AG09319 (cell line): ENCODE measurements around the gene LRRTM4.

Experiments used
- DNase-seq: peaks from one replicate; pipeline ENCODE4 v3.0.0-alpha.2; 2010; ENCODE audit warnings: low read depth; ENCODE audit errors: extremely low read depth
- CTCF ChIP-seq: IDR thresholded peaks from 2 replicates; pipeline ENCODE4 v1.5.1; 2011; ENCODE audit warnings: low read depth, mild to moderate bottlenecking, inconsistent platforms, low read length, moderate library complexity

LRRTM4 gene

DNA sequence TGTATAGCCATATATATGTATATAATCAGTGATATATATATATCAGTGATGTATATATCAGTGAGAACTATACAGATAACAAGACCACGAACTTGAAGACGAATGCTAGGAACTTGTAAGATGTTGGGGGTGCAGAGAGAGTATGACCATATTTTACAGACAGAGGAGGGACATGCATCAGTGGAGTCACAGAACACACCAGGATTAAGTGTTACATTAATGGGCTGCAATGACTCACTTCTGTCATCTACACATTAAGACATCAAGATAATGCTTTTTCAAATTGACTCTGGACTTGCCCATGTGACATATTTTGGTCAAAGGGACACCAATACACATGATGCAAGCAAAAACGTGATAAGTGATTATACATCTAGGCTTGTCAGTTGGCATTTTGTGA lies 501.0 kb downstream of the LRRTM4 start:
- TF ChIP-seq CTCF: no peak
- no peak for DNase-seq

DNA sequence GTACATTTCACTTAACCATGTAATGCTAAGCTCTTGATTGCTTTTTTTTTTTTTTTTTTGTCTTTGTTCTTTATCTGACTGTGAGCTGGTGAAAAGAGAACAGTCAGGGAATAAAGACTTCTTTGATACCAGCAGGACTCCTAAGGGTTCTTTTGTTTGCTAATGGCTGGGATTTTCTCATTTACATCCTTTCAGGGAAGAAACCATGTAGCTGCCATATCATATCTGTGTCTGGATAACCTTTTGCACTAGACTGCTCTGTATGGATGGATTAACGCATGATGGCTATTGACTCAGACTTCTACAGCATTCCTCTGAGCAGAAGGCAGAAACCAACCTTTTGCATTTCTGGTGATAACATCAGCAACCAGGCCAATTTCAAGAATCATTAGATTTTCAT lies 504.0 kb downstream of the LRRTM4 start:
- no peak for DNase-seq
- no peak for TF ChIP-seq CTCF

DNA sequence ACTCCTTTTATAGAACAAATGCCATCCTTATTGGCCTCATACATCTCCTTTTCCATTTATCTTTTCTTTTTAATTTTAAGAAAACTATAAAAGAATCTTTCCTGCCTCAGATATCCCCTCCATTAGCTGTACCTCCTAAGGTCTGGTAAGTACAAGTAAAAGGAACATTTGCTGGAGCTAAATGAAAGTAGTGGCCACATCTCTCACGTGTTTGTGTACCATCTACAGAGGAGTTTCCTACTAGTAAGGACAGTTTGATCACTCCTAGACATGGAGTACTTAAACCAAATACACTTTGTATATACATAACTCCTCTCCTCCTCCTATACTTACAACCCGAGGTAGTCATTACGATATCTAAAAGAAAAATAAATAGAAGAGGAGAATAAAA lies 504.8 kb downstream of the LRRTM4 start:
- no peak for DNase-seq
- no peak for TF ChIP-seq CTCF

DNA sequence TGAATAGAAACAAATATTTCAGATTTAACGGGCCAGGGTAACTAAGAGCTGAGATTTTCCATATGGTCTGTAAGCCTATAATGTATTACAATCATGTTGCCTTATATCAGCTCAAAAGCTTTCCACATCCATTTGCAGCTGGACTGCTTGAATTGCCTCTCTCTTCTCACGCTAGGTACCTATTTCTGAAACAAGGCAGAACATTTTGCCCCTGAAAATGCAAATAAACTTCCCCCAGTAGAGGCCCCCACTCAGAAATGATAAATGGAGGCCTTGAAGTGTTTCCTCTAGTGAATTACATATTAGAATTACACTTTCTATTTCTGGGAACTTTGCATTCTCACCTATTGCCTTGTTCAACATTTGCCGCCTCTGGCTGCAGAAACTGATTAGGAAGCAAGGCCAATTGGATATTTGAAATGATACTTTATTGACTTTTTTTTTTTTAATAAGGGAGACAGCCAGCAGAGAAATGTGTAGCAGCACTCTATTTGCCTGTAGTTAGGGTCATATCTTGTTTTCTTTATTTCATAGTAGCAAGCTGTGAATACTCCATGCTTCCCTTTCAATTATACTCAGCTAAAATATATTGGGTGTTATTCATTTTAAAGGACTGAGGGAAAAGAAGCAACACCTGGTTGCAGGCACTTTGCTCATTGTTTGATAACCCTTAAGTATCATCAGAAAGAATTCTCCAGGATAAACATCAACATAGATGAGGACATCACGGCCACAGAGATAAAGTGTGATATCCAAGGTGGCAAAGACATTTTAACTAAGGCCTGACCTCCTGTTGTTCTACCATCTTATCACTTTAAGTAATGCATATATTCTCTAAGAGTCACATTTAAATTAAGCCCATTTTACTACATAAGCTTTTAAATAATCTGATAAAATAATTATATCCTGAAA lies 505.5 kb downstream of the LRRTM4 start:
- TF ChIP-seq CTCF: no peak
- DNase-seq: no peak

DNA sequence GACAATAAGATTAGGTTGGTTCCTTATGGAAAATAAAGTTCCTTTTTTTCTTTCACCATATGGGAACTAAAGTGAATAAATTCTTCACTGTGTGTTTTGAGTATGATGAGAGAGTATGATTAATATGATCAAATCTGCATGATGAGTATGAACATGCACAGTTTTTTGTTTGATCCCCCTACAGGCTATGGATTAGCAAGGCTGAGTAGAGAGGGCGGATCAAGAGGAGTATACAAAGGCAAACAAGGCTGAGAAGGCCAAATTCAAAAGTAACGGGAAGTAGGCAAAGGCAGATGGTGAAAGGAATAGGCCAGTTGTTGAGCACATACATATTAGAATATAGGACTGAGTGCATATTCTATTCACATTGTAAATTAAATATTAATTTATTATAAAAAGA lies 508.2 kb downstream of the LRRTM4 start:
- TF ChIP-seq CTCF: no peak
- no peak for DNase-seq

DNA sequence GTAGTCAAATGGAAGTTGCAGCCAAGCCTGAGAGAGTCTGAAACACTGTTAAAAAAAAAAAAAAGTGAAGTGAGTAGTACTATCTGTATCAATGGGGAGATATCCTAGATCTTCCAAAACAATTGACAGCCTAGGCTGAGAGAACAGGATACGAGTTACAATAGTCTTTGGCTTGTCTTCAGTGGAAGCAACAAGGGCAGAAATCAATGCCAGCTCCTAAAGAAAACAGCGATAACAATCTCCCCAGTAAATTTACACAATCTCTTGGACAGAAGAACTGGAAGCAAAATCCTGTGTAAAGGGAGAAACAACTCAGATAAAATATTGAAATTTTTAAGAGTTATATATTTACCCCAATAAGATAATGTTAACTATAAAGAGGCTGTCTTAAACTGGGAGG lies 508.7 kb downstream of the LRRTM4 start:
- no peak for TF ChIP-seq CTCF
- no peak for DNase-seq

GRCh38 chr2:77009307-77009706 lies 512.9 kb downstream of the LRRTM4 start:
- no peak for DNase-seq
- no peak for TF ChIP-seq CTCF
